HG03039 (cell line): ENCODE results near the gene KATNB1.
"Not testable (repeated sequence)": the region's sequence is repeated elsewhere in the genome, so short reads cannot be mapped to it uniquely, and the experiment has no call there.

Source experiments
- ATAC-seq: cut with Tn5 transposase; IDR thresholded peaks from one replicate; pipeline ENCODE4 v1.9.1; 2021; ENCODE audit warnings: mild to moderate bottlenecking, moderate library complexity; ENCODE audit not compliant: unreplicated experiment

The KATNB1 gene

GRCh38 chr16:57788252-57788841, 52.8 kb downstream of the KATNB1 start:
- ATAC-seq, result no peak

GRCh38 chr16:57788951-57789350, 53.4 kb downstream of the KATNB1 start:
- ATAC-seq, result no peak

- no peak for ATAC-seq
These were observed 55.8 kb downstream of the KATNB1 start for GRCh38 chr16:57791195-57791892.

GRCh38 chr16:57791893-57792461, 56.4 kb downstream of the KATNB1 start:
- no peak for ATAC-seq

- no peak for ATAC-seq
These were observed 59.4 kb downstream of the KATNB1 start for GRCh38 chr16:57794849-57795430.

- no peak for ATAC-seq
These were observed 59.9 kb downstream of the KATNB1 start for GRCh38 chr16:57795431-57795878.

DNA sequence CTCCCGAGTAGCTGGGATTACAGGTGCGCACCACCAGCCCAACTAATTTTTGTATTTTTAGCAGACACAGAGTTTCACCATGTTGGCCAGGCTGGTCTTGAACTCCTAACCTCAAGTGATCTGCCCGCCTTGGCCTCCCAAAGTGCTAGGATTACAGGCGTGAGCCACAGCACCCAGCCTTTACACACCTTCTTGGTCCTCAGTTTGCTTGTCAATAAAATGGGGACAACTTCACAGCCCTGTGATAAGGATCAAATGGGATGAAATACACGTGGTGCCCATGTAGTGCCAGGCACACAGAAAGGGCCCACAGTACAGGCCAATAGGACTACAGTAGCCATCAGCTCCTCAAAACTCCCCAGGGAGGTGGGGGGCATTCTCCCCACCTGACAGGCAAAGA, 60.4 kb downstream of the KATNB1 start:
- not testable (repeated sequence) for ATAC-seq

DNA sequence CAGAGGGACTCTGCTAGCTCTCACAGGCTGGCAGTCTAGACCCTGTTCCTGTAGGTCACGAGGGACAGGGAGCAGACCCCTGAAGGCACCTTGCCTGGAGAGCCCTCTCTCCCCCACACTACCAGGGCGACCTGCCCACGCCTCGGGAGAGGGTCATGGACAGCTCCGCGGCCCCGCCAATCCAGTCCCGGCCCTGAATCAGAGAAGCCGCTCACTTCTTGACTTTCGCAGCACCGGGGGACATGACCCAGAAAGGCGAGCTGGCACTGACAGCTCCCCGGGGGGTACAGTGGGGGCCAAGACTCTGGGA, 61.6 kb downstream of the KATNB1 start:
- no peak for ATAC-seq

DNA sequence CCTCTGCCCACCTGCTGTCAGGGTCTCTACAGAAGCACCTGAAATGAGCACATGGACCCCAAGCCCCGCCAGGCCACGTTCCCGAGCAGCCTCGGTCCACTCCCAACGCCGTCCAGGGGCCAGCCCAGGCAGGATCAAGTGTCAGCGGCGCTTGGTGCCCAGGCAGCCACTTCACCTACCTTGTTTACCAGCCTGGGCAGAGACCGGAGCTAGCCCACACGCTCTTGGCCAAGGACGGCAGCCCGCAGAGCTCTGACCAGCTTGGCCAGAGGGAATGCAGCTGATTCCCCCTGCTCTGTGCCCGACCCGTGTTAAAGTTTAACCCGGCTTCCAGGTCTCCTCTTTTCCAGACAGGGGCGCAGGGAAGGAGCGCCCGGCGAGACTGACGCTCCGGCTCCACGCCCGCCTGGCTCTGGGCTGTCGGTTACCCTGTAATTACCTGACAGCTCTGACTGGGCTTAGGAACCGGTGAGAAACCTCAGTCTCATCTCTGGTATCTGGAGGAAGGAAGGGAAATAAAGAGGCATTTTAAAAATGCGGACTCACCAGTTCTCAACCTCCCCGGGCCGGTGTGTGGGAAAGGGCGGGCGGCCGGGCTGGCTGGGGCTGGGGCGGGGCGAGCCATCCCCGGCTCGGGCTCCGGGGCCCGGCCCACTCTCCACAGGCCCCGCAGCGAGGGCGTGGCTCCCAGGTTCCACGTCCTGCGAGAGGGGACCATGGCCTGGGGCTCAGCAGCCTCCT, 62.1 kb downstream of the KATNB1 start:
- no peak for ATAC-seq

GRCh38 chr16:57798267-57798810, 62.8 kb downstream of the KATNB1 start:
- no peak for ATAC-seq

DNA sequence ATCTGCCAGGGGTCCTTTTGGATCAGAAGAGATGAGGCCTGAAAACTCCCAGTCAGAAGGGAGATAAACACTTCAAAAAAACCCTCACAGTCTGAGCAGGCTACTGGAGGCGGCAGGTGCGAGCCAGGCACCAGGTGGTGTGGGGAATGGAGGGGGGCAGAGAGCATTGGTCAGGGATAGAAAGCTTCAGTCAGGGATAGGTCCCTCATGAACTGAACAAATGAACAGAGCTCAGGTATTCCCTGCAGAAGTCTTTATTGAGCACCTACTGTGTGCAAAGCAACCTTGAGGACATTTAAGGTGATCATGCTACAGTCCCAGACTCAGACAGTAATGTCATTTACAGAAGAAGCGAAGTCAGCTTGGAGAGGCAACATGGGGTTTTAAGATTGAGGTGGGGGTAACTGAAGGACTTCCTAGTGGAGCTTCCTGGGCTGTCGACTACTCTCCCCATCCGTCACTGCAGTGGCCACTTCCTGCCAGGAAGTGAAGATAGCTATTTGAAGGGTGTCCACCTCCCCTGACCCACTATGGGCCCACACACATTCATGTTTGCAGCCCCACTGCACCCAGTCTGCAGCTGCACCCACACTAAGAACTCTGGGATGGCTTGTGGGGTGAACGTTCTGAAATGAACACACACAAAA, 63.5 kb downstream of the KATNB1 start:
- no peak for ATAC-seq

DNA sequence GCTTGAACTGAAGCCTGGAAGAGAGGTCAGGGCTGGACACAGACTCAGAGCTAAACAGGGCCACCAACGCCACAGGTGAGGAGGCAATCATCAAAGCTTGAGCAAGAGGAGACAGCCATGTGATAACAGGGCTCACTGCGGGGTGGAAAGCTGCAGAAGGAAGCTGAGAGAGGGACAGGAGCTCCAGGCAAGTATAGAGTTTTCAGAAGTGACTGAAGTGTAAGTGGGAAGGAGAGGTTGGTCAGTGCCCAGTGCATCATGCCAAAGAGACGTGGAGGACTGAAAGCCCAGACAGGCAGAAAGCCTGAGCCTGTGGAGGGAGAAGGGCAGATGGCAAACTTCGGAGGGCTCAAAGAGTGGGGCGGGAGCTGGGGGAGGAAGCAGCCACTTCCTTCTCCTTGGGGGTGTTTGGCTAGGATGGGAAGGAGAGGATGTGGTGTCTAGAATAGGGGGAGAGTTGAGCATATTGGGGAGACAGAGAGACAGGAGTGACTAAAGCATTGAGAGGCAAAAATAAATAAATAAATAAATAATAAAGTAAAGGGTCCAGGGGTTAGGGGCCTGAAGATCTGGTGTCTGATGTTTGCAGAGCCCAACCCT, 64.1 kb downstream of the KATNB1 start:
- ATAC-seq, result no peak

- no peak for ATAC-seq
These were observed 64.9 kb downstream of the KATNB1 start for GRCh38 chr16:57800200-57801097.

GRCh38 chr16:57801098-57801808, 65.7 kb downstream of the KATNB1 start:
- ATAC-seq, result no peak

- no peak for ATAC-seq
These were observed 66.3 kb downstream of the KATNB1 start for GRCh38 chr16:57801809-57802340.

DNA sequence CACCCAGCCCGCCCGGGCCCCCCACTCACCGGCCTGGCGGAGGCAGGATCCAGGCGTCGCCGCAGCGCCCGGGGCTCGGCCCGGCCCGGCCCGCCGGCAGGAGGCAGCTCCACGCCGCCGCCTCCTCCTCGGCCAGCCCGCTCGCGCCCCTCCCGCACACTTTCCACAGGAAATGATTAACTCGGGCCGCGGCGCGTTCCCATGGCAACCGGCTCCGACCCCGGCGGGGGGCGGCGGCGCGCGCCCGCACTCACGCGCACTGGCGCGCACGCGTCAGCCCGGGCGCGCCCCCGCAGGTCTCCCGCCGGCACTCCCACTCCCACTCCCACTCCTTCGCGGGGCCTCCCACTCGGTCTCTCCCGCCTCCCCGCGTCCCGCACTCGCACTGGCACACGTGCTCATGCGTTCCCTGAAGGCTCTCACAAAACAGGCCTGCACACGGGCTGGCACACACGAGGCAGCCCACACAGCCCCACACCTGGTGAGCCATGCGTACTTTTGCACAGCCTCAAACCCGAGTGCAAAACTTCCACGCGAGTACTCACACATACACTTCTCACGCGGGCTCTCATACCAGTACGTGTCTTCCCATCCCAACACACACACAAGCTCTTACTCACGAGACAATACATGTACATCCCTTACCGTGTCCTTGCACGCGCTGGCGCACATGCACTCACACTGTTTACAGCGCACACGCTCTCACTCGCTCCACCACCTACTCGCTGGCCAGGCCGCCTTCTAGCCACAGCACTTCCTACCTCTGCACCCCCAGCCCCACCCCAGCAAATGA, 67.0 kb downstream of the KATNB1 start, which contains the start of gene KIFC3:
TSS of gene KIFC3 (minus strand) at position 151 of the 793 bp plus-strand sequence. CDS start 4,248 bp downstream, outside the sequence.
- ATAC-seq, result no peak
